H9 (cell line): ENCODE data around the gene NOXA1. TPM values are rescaled to one million over a fixed set of nuclear protein-coding genes. Genes with fewer than 3 reads are reported as not detected.
A peak's percentile ranks its signal among the peaks of the same experiment; 100 is the strongest.

ENCODE experiments used
- DNase-seq: peaks from one replicate; pipeline ENCODE4 v3.0.0-alpha.2; 2017
- H2AFZ ChIP-seq: one replicate; pipeline ENCODE4 v1.6.1; 2013; ENCODE audit warnings: mild to moderate bottlenecking, low read length, control low read depth, moderate library complexity
- H2AK5ac ChIP-seq: 2 replicates; pipeline ENCODE4 v1.6.1; 2013; ENCODE audit warnings: low read length, control low read depth, mixed read lengths; ENCODE audit not compliant: insufficient read length
- H2BK120ac ChIP-seq: one replicate; pipeline ENCODE4 v1.6.1; 2013; ENCODE audit warnings: low read depth, mild to moderate bottlenecking, low read length, control low read depth, inconsistent platforms; ENCODE audit not compliant: poor library complexity, severe bottlenecking
- H2BK12ac ChIP-seq: 2 replicates; pipeline ENCODE4 v1.6.1; 2013; ENCODE audit warnings: low read length, control low read depth, mixed read lengths, low read depth; ENCODE audit not compliant: insufficient read length
- H2BK15ac ChIP-seq: 2 replicates; pipeline ENCODE4 v1.6.1; 2013; ENCODE audit warnings: low read depth, low read length, control low read depth
- H2BK20ac ChIP-seq: one replicate; pipeline ENCODE4 v1.6.1; 2013; ENCODE audit warnings: low read depth, mild to moderate bottlenecking, low read length, control low read depth, inconsistent platforms; ENCODE audit not compliant: poor library complexity, severe bottlenecking
- H2BK5ac ChIP-seq: 2 replicates; pipeline ENCODE4 v1.6.1; 2013; ENCODE audit warnings: low read length, control low read depth, mixed read lengths; ENCODE audit not compliant: insufficient read length
- H3K14ac ChIP-seq: 2 replicates; pipeline ENCODE4 v1.6.1; 2013; ENCODE audit warnings: low read length, control low read depth; ENCODE audit not compliant: insufficient read depth
- H3K18ac ChIP-seq: 2 replicates; pipeline ENCODE4 v1.6.1; 2013; ENCODE audit warnings: low read depth, mild to moderate bottlenecking, mixed read lengths, low read length, control low read depth; ENCODE audit not compliant: insufficient read length
- H3K23ac ChIP-seq: 2 replicates; pipeline ENCODE4 v1.6.1; 2013; ENCODE audit warnings: low read length, control low read depth, mixed read lengths, low read depth; ENCODE audit not compliant: insufficient read length
- H3K23me2 ChIP-seq: 2 replicates; pipeline ENCODE4 v1.6.1; 2013; ENCODE audit warnings: low read depth, mild to moderate bottlenecking, mixed read lengths, low read length, control low read depth; ENCODE audit not compliant: insufficient read length, poor library complexity, severe bottlenecking
- H3K27ac ChIP-seq: 2 replicates; pipeline ENCODE4 v1.5.1; 2013; ENCODE audit warnings: low read length, control low read depth, mixed read lengths, low read depth; ENCODE audit not compliant: insufficient read length
- H3K27me3 ChIP-seq: 2 replicates; pipeline ENCODE4 v1.6.1; 2013; ENCODE audit warnings: low read length, control low read depth, inconsistent platforms; ENCODE audit not compliant: insufficient read depth
- H3K4ac ChIP-seq: 2 replicates; pipeline ENCODE4 v1.6.1; 2013; ENCODE audit warnings: low read depth, mild to moderate bottlenecking, control low read depth, inconsistent platforms, low read length, moderate library complexity
- H3K4me1 ChIP-seq: 2 replicates; pipeline ENCODE4 v1.6.1; 2013; ENCODE audit warnings: low read length, control low read depth, inconsistent platforms; ENCODE audit not compliant: insufficient read depth
- H3K4me2 ChIP-seq: 2 replicates; pipeline ENCODE4 v1.6.1; 2013; ENCODE audit warnings: low read length, control low read depth, mixed read lengths; ENCODE audit not compliant: insufficient read length, insufficient read depth
- H3K56ac ChIP-seq: 2 replicates; pipeline ENCODE4 v1.6.1; 2013; ENCODE audit warnings: low read depth, mild to moderate bottlenecking, mixed read lengths, low read length, control low read depth; ENCODE audit not compliant: insufficient read length
- H3K79me1 ChIP-seq: 2 replicates; pipeline ENCODE4 v1.6.1; 2013; ENCODE audit warnings: low read depth, mild to moderate bottlenecking, moderate library complexity, low read length, control low read depth, inconsistent platforms; ENCODE audit not compliant: insufficient read depth, poor library complexity, severe bottlenecking
- H3K79me2 ChIP-seq: 2 replicates; pipeline ENCODE4 v1.6.1; 2013; ENCODE audit warnings: low read length, control low read depth, inconsistent platforms; ENCODE audit not compliant: insufficient read depth
- H3K9ac ChIP-seq: 2 replicates; pipeline ENCODE4 v1.6.1; 2013; ENCODE audit warnings: low read length, control low read depth, mixed read lengths; ENCODE audit not compliant: insufficient read length; ENCODE audit errors: extremely low read depth
- H3K9me3 ChIP-seq: one replicate; pipeline ENCODE4 v1.6.1; 2013; ENCODE audit warnings: low read depth, low read length, inconsistent platforms; ENCODE audit not compliant: control insufficient read depth
- H3T11ph ChIP-seq: one replicate; pipeline ENCODE4 v1.6.1; 2013; ENCODE audit warnings: mild to moderate bottlenecking, low read length, control low read depth, inconsistent platforms
- H4K20me1 ChIP-seq: one replicate; pipeline ENCODE4 v1.6.1; 2013; ENCODE audit not compliant: control insufficient read depth, insufficient read length, insufficient read depth
- H4K5ac ChIP-seq: 2 replicates; pipeline ENCODE4 v1.6.1; 2013; ENCODE audit warnings: low read depth, mild to moderate bottlenecking, mixed read lengths, low read length, control low read depth; ENCODE audit not compliant: insufficient read length
- H4K8ac ChIP-seq: replicated peaks from 2 replicates; pipeline ENCODE4 v1.6.1; 2013; ENCODE audit warnings: low read length, control low read depth, mixed read lengths, low read depth; ENCODE audit not compliant: insufficient read length
- H4K91ac ChIP-seq: 2 replicates; pipeline ENCODE4 v1.6.1; 2013; ENCODE audit warnings: low read depth, mild to moderate bottlenecking, moderate library complexity, mixed read lengths, low read length, control low read depth; ENCODE audit not compliant: insufficient read length
- H3K27ac Mint-ChIP-seq, 3 experiments: 2 replicates in 2 of 3; 3 replicates in 1 of 3; pipeline ENCODE4 v1.8.0; 2020 to 2021; ENCODE audit warnings: mixed read lengths in 3 of 3, mild to moderate bottlenecking in 1 of 3, moderate library complexity in 1 of 3
- H3K27me3 Mint-ChIP-seq: 2 replicates; pipeline ENCODE4 v1.8.0; 2021; ENCODE audit warnings: low read depth, mild to moderate bottlenecking, moderate library complexity, mixed read lengths
- H3K36me3 Mint-ChIP-seq, 3 experiments: 2 replicates in 2 of 3; 3 replicates in 1 of 3; pipeline ENCODE4 v1.8.0; 2020 to 2021; ENCODE audit warnings: low read depth in 3 of 3, mixed read lengths in 3 of 3; ENCODE audit not compliant: insufficient read depth in 1 of 3
- H3K4me1 Mint-ChIP-seq, 2 experiments: 2 replicates each; pipeline ENCODE4 v1.8.0; 2020; ENCODE audit warnings: mixed read lengths in 2 of 2
- H3K4me3 Mint-ChIP-seq, 2 experiments: 2 replicates in 1 of 2; 3 replicates in 1 of 2; pipeline ENCODE4 v1.8.0; 2020 to 2021; ENCODE audit warnings: mild to moderate bottlenecking in 2 of 2, mixed read lengths in 2 of 2, moderate library complexity in 1 of 2
- H3K9me3 Mint-ChIP-seq, 2 experiments: 2 replicates in 1 of 2; 3 replicates in 1 of 2; pipeline ENCODE4 v1.8.0; 2020; ENCODE audit warnings: mild to moderate bottlenecking in 2 of 2, mixed read lengths in 2 of 2, moderate library complexity in 1 of 2
- CTCF ChIP-seq: fragments of 200-600 bp; sonication (generic); conservative IDR thresholded peaks from 3 replicates; pipeline ENCODE4 v1.8.0; 2021; ENCODE audit warnings: antibody characterized with exemption, mild to moderate bottlenecking
- WGBS: extraction: QIAGEN DNeasy Blood & Tissue Kit; methylation state at CpG from one replicate; pipeline ENCODE4 v1.1.7; 2013; ENCODE audit warnings: missing lambda C conversion rate, low lambda C conversion rate, mixed read lengths; ENCODE audit not compliant: insufficient read length; ENCODE audit errors: extremely low coverage; 5-methylcytosine and 5-hydroxymethylcytosine counted together
- total RNA-seq: library from RNA; stranded (reverse); gene quantifications from 2 replicates; pipeline ENCODE4 v1.2.1, GENCODE V29; 2021

Gene NOXA1
- total RNA-seq, 1 experiment from 2014 or later = 2.0 TPM

GRCh38 chr9:137375321-137376058 lies 47.7 kb upstream of the NOXA1 start:
- H2BK20ac ChIP-seq = no peak overlapping the region
- H3K23me2 ChIP-seq = no peaks in the 10 kb centered on the region
- H3K18ac ChIP-seq = no peak overlapping the region
- peak overlapping the region in 1 of 3 experiments; percentile 65; a peak in 1 of 7 replicates for H3K27ac Mint-ChIP-seq
- no peak for TF ChIP-seq CTCF
- no peaks in the 10 kb centered on the region for H3K27me3 ChIP-seq
- H3K79me2 ChIP-seq = no peaks in the 10 kb centered on the region
- no peak overlapping the region for H3K27ac ChIP-seq
- no peak overlapping the region for H3K4me3 Mint-ChIP-seq
- H4K5ac ChIP-seq = no peak overlapping the region
- DNase-seq = no peak
- H2BK5ac ChIP-seq = no peak overlapping the region
- no peak overlapping the region for H2AFZ ChIP-seq
- no peak overlapping the region for H2BK120ac ChIP-seq
- no peak overlapping the region for H4K91ac ChIP-seq
- H3K9me3 Mint-ChIP-seq = peaks cover 5 to 11% of the 10 kb centered on the region in 2 experiments; a peak in 3 of 5 replicates
- peaks cover 28% of the 10 kb centered on the region for H3K27me3 Mint-ChIP-seq
- no peaks in the 10 kb centered on the region for H3K4me1 Mint-ChIP-seq
- H3K23ac ChIP-seq = no peak overlapping the region
- peaks cover 0 to 6% (median 0%) of the 10 kb centered on the region in 3 experiments; a peak in 1 of 7 replicates for H3K36me3 Mint-ChIP-seq
- no peak overlapping the region for H3K4me2 ChIP-seq
- no peaks in the 10 kb centered on the region for H3K9me3 ChIP-seq
- H3K4ac ChIP-seq = no peak overlapping the region
- no peak overlapping the region for H3K56ac ChIP-seq
- no peak overlapping the region for H2BK12ac ChIP-seq
- no CpG with 5 or more reads among the region's 11 CpGs for WGBS
- H3K14ac ChIP-seq = no peak overlapping the region
- no peak overlapping the region for H3T11ph ChIP-seq
- no peak overlapping the region for H2BK15ac ChIP-seq
- no peak overlapping the region for H4K8ac ChIP-seq
- no peaks in the 10 kb centered on the region for H4K20me1 ChIP-seq
- no peaks in the 10 kb centered on the region for H3K79me1 ChIP-seq
- H2AK5ac ChIP-seq = no peak overlapping the region
- H3K4me1 ChIP-seq = no peaks in the 10 kb centered on the region
- no peak overlapping the region for H3K9ac ChIP-seq
